ENCODE data around the gene MEST.
A peak's percentile ranks its signal among the peaks of the same experiment; 100 is the strongest.
"Not testable (repeated sequence)": the region's sequence is repeated elsewhere in the genome, so short reads cannot be mapped to it uniquely, and the experiment has no call there.

MEST gene

DNA sequence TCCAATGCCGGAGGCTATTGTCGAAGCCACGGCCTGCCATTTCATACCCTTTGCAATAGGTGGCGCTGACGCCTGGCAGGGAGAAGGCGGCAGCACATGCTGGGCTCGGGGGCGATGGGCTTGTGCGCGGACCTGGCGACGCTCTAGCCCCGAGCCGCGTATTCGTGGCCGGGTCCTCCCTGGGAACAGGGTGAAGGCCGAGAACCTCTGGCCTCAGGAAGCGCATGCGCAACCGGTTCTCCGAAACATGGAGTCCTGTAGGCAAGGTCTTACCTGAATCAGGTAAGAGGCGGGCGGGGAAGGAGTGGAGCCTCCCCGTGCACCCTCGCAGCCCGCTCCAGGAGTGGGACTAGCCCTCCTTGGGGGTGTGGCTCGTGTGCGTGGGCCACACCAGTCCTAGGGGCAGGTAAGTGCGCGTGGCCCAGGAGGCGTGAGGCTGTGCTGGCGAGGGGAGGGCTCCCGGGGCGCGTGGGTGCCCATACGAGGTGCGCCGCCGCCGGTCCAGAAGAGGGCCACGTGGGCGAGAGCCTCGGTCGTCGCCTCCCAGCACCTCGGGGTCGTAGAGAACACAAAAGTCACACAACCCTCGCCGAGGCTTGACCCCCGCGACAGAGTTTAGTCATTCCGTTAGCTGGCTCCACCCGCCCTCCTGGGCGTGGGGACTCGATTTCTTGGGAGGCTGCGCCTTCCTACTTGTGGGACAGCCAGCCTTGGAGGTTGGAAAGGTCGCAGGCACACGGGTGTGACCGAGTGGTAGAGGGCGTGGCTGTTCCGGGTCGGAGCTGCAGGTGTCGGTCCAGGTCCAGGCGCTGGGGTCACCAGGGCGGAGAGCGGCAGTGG is 5.6 kb upstream of the MEST start:
- DNase-seq: peak; percentile 71

- no peak for DNase-seq
Measured at GRCh38 chr7:130486954-130487436, 4.9 kb upstream of the MEST start.

GRCh38 chr7:130488392-130489139 is 3.3 kb upstream of the MEST start:
- DNase-seq: no peak

- DNase-seq: no peak
Measured at GRCh38 chr7:130489140-130489983, 2.5 kb upstream of the MEST start.

- DNase-seq: no peak
Measured at GRCh38 chr7:130490311-130490791, 1.5 kb upstream of the MEST start.

DNA sequence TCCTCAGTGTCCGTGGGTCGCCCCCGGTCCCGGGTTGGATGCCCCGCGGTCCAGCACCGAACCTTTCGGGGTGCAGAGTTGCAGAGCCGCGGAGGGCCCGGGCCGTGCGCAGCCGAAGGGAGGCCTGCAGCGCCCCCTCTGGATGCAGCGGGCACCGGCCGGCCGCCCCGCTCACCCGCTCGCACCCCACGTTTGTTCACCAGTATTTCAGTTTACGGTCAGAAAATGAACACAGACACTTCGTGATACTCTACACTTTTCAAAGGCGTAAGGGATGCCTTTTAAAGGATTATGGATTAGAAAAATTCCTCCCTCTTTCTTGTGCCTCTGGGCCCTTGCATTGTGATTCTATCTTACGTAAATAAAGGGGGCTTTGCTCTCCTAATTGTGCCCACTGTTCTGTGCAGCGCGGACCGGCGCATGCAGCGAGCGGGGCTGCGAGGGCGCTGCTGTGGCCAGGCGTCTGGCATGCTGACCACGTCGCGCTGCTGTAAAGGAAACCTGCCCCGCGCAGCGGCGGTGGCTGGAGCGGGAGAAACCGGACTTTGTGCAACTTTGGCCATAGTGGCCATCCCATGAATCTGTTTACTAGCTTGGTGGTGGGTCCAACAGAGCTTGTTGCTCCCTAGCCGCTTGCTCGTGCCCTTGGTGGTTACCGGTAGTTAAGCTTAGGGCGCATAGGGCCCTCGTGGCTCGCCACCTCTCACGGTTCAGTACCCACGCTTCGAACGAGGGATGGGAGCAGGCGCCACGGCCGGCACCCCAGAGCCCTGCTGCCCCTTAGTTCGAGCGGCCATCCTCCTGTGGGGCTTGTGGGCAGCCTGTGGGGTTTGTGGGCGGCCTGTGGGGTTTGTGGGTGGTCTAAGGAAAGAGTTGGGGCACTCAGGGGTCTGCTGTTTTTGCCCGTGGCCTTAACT is 739 bp upstream of the MEST start:
- DNase-seq: peak; percentile 65

DNA sequence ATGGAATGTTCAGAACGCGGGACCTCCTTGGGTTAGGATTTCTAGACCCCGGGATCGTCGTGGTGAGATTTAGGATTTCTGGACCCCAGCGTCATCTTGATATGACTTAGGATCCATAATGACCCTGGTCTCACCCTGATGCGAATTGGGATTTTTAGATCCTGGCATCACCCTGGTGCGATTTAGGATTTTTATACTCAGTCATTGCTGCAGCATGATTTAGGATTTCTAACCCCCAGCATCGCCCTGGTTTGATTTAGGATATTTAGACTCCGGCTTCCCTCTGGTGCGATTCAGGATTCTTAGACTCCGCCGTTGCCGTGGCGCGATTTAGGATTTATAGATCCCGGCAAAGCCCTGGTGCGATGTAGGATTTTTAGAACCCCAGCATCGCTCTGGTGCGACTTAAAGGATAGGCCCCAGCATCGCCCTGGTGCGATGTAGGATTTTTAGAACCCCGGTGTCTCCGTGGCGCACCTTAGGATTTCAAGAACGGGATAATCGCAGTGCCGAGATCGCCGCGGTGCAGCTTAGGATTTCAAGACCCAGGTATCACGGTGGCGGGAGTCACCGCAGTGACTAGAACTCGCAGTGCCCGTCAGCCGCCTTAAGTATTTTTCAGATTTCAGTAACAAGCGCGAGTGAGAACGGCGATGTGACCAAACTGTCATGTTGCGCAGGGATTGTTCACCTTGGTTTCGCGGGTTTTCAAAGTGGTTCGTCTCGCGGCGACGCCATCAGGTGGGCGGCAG is 814 bp downstream of the MEST start:
- DNase-seq: no peak

DNA sequence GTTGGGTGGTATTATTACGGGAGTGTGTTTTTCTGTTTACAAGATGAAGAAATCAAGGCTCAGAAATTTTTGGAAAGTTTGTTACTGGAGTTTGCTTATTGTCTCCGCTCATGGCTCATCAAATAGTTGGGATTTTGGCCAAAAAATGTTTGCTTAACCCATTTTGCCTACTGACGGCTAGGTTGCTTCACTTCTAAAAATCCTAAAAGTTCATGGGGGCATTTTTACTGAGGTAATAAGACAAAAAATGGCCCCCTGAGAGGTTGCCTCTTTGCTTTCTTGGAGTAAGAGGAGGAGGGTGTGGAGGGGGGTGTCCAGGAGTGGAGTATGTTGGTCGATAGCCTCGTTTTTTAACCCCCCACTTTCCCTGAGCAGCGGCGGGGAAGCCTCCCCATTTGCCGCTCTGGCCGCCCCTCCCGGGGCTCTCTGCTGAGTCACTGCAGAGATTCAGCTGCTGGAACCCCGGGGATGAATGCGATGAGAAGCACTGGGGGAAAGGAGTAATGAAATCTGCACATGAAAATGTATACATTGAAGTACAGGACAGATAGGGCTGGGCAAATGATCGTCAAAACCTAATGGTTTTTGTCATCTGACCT is 1.5 kb downstream of the MEST start:
- no peak for DNase-seq

DNA sequence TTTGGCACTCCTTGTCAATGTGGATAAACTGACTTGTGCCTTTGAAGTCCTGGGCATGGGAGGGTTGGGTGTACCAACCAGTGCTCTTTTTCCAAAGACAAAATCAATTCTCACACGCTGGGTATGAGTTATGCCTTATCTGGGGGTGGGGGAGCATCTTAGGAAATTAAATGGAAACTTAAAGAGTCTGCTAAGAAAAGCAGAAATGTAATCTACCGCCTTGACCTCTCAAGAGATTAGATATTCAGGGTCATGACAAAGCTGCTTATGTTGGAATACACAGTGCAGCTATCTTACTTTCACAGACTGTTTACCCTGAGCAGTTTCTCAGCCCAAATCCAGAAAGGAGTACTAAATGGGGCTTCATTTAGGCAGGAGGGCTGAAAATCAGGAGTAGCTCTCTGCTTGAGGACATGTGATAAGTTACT is 2.6 kb downstream of the MEST start:
- DNase-seq: no peak

GRCh38 chr7:130500463-130500862 is 8.6 kb downstream of the MEST start:
- no peak for DNase-seq

DNA sequence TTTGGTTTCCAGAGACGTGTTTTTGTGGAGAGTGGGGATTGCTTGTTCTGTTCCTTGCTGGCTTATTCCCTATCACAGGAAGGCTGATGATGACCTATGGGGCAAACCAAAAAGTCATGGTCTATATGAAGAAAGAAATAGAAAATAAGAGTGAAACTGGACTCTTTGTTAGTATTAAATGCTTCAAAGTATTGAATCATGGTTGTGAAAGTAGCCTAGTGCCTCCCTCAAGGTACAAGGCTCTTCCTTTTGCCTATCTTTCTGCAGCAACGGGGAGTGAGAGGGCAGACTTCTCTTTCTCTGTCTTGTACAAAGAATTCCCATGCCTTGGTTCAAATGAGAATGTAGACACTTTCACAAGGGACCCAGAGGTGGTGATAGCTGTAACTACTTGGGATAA is 9.0 kb downstream of the MEST start:
- no peak for DNase-seq

DNA sequence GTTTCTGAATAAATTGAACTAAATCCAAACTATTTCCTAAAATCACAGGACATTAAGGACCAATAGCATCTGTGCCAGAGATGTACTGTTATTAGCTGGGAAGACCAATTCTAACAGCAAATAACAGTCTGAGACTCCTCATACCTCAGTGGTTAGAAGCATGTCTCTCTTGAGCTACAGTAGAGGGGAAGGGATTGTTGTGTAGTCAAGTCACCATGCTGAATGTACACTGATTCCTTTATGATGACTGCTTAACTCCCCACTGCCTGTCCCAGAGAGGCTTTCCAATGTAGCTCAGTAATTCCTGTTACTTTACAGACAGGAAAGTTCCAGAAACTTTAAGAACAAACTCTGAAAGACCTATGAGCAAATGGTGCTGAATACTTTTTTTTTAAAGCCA is 13.9 kb downstream of the MEST start:
- no peak for DNase-seq

DNA sequence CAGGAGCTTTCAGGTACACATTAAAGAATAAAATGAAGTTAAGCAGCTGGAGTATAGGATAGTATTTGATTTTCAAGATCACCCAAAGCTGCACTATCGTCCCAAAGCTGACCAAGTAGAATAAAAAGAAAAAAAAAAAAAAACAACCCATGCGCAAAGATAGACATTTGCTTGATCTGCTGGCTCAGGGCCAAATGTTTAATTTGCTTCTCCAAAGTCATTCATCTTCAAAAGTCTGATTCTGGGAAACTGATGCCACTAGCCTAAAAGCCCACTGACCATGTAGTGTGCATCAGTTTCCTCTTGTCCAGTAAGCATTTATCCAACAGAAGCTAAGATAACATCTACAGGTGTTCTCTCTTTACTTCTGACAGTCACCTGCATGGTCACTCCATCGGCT is 14.5 kb downstream of the MEST start:
- DNase-seq: no peak

GRCh38 chr7:130512038-130512437 is 20.2 kb downstream of the MEST start:
- not testable (repeated sequence) for DNase-seq

- no peak for DNase-seq
Measured at GRCh38 chr7:130513447-130513846, 21.6 kb downstream of the MEST start.

DNA sequence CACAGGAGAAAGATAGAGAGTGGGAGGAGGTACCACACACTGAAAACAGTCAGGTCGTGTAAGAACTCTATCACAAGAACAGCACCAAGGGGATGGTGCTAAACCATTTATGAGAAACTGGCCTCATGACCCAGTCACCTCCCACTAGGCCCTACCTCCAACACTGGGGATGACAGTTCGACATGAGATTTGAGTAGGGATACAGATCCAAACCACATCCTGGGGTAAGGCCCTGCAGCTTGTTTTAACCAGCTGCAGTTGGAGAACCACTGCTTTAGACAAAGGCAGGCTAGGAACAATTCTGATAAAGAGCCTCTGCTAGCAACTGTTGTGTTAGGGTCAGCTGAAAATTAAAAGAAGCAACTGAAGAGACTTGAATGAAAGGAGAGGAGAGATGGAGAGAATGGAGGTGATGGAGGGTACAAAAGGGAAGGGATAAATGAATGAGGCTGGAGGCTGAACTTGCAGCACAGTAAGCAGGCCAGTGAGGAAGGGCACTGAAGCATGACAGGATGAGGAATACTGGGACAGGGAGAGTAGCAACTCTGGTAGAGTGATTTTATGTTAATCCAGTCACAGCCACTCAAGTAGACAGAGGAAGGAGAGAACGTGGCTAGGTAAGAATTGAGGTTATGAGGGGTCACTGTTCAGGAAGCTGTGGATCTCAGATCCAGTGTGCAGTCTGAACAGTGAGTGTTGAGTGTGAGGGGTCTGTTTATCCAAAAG is 23.6 kb downstream of the MEST start:
- no peak for DNase-seq

DNA sequence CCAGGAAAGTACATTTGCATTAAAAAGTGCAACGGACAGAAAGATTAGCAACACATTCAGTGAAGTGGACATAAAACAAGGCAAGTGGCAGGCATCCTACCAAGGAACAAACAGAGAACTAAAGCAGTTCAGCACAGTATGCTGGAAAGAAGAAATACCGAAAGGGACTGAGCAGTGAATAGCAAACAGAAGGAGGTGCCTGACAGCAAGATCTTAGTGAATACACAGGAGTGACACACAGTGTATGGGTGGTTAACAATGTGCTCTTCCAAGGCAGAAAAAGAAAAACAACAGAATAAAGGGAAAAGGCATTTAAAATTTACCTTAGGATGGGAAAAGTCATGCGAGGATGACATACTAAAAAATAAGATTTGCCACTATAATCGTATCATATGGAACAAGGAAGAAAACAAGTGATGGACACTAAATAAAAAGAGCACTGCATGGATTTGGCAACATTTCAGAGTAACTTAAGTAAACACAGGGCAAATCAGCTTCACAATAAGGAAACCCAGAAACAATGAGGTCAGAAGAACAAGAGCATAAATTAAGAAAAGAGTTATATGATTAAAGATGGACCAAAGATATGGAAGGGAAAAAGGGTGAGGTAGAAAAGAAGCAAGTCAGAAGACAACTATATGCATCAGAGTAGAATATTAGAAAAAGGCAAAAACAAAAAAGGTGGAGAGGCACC is 29.5 kb downstream of the MEST start:
- no peak for DNase-seq

DNA sequence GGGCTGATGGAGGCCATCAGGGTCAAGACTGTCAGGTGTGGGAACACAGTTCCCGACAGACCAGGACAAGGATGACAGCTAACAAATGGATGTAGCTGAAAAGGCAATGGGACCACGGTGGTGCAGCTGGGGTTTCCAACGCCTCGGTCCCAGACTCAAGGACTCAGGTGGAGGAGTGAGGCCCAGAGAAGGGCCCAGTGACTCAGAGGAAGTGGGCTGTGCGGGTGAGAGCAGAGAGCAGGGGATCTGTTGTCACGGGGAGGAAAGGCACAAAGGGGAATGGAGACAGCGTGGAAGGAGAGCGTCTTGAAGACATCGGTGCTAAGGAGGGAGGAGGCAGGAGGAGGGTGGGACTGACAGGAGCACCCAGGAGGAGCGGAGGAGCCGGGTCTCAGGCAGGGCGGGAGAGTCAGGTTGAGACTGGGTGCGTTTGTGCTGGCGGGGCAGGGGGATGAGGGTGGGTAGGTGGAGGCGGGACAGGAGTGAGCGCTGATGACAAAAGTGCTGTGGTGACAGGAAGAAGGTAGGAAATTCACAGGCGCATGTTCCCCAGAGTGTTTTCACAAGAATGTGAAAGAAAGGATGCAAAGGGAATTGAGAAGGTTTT is 31.7 kb downstream of the MEST start:
- not testable (repeated sequence) for DNase-seq

- DNase-seq: no peak
Measured at GRCh38 chr7:130524628-130525027, 32.7 kb downstream of the MEST start.

All from stimulated activated CD8-positive, alpha-beta memory T cell treated with anti-CD3 and anti-CD28 coated beads, Interleukin-4, amount 100 ng/mL, for 48 hours (primary cell).